ENCODE results near the gene MSI2. TPM values are rescaled to one million over a fixed set of nuclear protein-coding genes. Genes with fewer than 3 reads are reported as not detected.

The MSI2 gene
- total and polyA plus RNA-seq, 2 donors (not counting 3 experiments of a cell fraction or from before 2014, with no cell fraction given): 20.9 to 59.3 TPM

DNA sequence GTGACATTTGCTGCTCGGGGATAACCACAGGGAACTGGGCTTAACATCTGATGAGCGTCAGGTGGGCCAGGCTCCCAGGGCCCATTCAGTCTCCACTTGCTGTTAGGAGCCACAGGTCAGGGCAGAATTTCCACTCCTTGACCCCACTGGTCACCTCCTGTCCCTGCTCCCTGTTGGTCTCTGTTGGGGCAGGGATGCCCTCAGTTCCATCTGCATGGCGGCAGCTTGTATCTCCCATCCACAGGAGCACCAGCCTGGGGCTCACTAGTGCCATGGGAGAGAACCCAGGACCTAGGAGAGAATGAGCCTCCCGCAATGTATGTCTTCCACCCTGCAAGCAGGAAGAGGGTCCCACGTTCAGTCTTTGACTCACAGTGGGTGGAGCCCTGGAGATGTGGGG is 276.6 kb downstream of the MSI2 start:
- Histone ChIP-seq H3K9ac (replicated peaks; ENCODE audit: extremely low read depth, insufficient read depth, low read length) (no peak overlapping the region), H3K27me3 (ENCODE audit: control insufficient read depth in 2 of 2, insufficient read depth in 2 of 2, low read length in 2 of 2) (no peaks in the 10 kb centered on the region), H3K27ac (ENCODE audit: insufficient read depth, low read depth, low read length) (no peak overlapping the region), H3K79me2 (ENCODE audit: control insufficient read depth, insufficient read depth, low read length) (no peaks in the 10 kb centered on the region), H3K9me3 (replicated peaks; ENCODE audit: control insufficient read depth, insufficient read depth, low read length) (no peaks in the 10 kb centered on the region), H3K36me3 (ENCODE audit: control insufficient read depth in 2 of 2, extremely low read depth in 1 of 2, insufficient read depth in 2 of 2, low read length in 2 of 2) (no peaks in the 10 kb centered on the region), H3K4me3 (replicated peaks in 1 of 3; ENCODE audit: insufficient read depth in 1 of 3, low read depth in 1 of 3, low read length in 3 of 3) (no peak overlapping the region), H3K9me1 (replicated peaks; ENCODE audit: control insufficient read depth, extremely low read depth, insufficient read depth, low read length) (no peaks in the 10 kb centered on the region), H4K20me1 (replicated peaks; ENCODE audit: control insufficient read depth, extremely low read depth, insufficient read depth, low read length) (no peaks in the 10 kb centered on the region), H2AFZ (ENCODE audit: low read depth, low read length) (no peak overlapping the region), H3K4me1 (ENCODE audit: control insufficient read depth, extremely low read depth, insufficient read depth, low read length) (peaks cover 5% of the 10 kb centered on the region), H3K4me2 (ENCODE audit: insufficient read depth, low read length) (no peak overlapping the region)
- FAIRE-seq: no peak
- ChIA-PET POLR2A (no interaction called here), CTCF (interaction anchor here (0.9 to 2.3 kb wide), 2 partner anchors 250 to 290 kb away, joined by 3 to 7 read pairs; no protein-coding TSS in a partner anchor)
- BruUV-seq (replicated peaks): no TSS peak
- intact Hi-C loops (cut with micrococcal nuclease): no loop called here
- no peak for TF ChIP-seq POLR2A (IDR thresholded peaks at IDR 0.05; ENCODE audit: low read depth, low read length)
- TF ChIP-seq JUN (IDR thresholded peaks at IDR 0.05; ENCODE audit: borderline replicate concordance, insufficient read depth, insufficient read length, low read depth): no peak
- no peak for TF ChIP-seq FOS (IDR thresholded peaks at IDR 0.05; ENCODE audit: borderline replicate concordance, insufficient read depth, low read length)
- no peak for TF ChIP-seq CTCF (IDR thresholded peaks at IDR 0.05; ENCODE audit: extremely low read depth in 1 of 2, insufficient read depth in 1 of 2, low read depth in 1 of 2, low read length in 2 of 2)
- dilution Hi-C loops (cut with MboI; ENCODE audit: extremely low pct_ligation_motif_present, low sequenced_read_pairs): no loop called here
- no peak for DNase-seq (ENCODE audit: low read depth, low spot score)

DNA sequence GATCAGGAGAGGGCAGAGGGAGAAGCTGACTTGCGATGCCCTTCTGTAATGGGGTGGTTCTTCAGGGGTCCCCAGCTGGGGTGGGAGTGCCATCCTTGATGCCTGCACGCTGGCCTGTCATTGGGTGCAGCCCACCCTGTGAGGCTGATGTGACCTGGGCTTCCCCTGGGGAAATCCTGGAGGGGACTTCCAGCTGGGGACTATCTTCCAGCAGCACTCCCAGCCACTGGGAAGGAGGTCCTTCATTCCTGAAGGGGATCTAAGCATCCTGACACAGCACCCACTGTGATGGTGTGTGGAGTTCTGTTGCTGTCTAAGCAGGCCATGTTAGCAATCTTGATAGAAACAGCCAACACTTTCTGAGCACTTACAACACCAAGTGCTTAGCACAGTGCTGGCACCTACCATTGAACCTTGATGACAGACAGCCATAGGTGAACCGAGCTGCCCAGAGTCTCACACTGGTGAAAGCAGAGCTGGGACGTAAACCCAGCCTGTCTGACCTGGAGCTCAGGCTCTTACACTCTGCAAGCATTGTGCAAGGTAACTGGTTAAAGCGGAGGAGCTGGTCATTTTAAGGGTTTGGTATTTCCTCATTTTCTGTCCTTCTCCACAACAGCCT is 277.5 kb downstream of the MSI2 start:
- H3K9me3 ChIP-seq (replicated peaks; ENCODE audit: control insufficient read depth, insufficient read depth, low read length): no peaks in the 10 kb centered on the region
- ChIA-PET CTCF (interaction anchor here (0.9 to 2.3 kb wide), 2 partner anchors 250 to 290 kb away, joined by 3 to 7 read pairs; no protein-coding TSS in a partner anchor), POLR2A (no interaction called here)
- FAIRE-seq: no peak
- no peak overlapping the region for H3K9ac ChIP-seq (replicated peaks; ENCODE audit: extremely low read depth, insufficient read depth, low read length)
- H4K20me1 ChIP-seq (replicated peaks; ENCODE audit: control insufficient read depth, extremely low read depth, insufficient read depth, low read length): no peaks in the 10 kb centered on the region
- no peak overlapping the region for H3K4me2 ChIP-seq (ENCODE audit: insufficient read depth, low read length)
- no peaks in the 10 kb centered on the region for H3K9me1 ChIP-seq (replicated peaks; ENCODE audit: control insufficient read depth, extremely low read depth, insufficient read depth, low read length)
- no peaks in the 10 kb centered on the region for H3K79me2 ChIP-seq (ENCODE audit: control insufficient read depth, insufficient read depth, low read length)
- H3K27ac ChIP-seq (ENCODE audit: insufficient read depth, low read depth, low read length): no peak overlapping the region
- dilution Hi-C loops (cut with MboI; ENCODE audit: extremely low pct_ligation_motif_present, low sequenced_read_pairs) (no loop called here), intact Hi-C loops (cut with micrococcal nuclease) (no loop called here)
- H3K27me3 ChIP-seq (ENCODE audit: control insufficient read depth in 2 of 2, insufficient read depth in 2 of 2, low read length in 2 of 2): no peaks in the 10 kb centered on the region
- H2AFZ ChIP-seq (ENCODE audit: low read depth, low read length): no peak overlapping the region
- peaks cover 6% of the 10 kb centered on the region for H3K4me1 ChIP-seq (ENCODE audit: control insufficient read depth, extremely low read depth, insufficient read depth, low read length)
- no TSS peak for BruUV-seq (replicated peaks)
- TF ChIP-seq POLR2AphosphoS5 (IDR thresholded peaks at IDR 0.05; ENCODE audit: insufficient read depth, low read depth, low read length) (no peak), MYC (IDR thresholded peaks at IDR 0.05; ENCODE audit: low read depth, low read length) (no peak), CTCF (IDR thresholded peaks at IDR 0.05; ENCODE audit: extremely low read depth in 1 of 2, insufficient read depth in 1 of 2, low read depth in 1 of 2, low read length in 2 of 2) (no peak), EZH2 (IDR thresholded peaks at IDR 0.05; ENCODE audit: borderline replicate concordance, low read depth, low read length, severe bottlenecking) (no peak), GATA2 (IDR thresholded peaks at IDR 0.05; ENCODE audit: insufficient read depth, insufficient read length, low read depth, low read length) (no peak)
- TF ChIP-seq, protein P1, sequence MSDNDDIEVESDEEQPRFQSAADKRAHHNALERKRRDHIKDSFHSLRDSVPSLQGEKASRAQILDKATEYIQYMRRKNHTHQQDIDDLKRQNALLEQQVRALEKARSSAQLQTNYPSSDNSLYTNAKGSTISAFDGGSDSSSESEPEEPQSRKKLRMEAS (IDR thresholded peaks at IDR 0.05; ENCODE audit: insufficient read depth, insufficient read length): no peak
- no peak for DNase-seq (ENCODE audit: low read depth, low spot score)
- no peaks in the 10 kb centered on the region for H3K36me3 ChIP-seq (ENCODE audit: control insufficient read depth in 2 of 2, extremely low read depth in 1 of 2, insufficient read depth in 2 of 2, low read length in 2 of 2)
- no peak overlapping the region for H3K4me3 ChIP-seq (replicated peaks in 1 of 3; ENCODE audit: insufficient read depth in 1 of 3, low read depth in 1 of 3, low read length in 3 of 3)

Measured in endothelial cell of umbilical vein (primary cell).